Activated CD4-positive, alpha-beta T cell treated with anti-CD3 and anti-CD28 coated beads, Interleukin-2, amount 50 U/mL, for 4 hours (primary cell): Measurements from ENCODE around the gene MLXIP.

Experiments
- DNase-seq, 2 experiments: peaks; one replicate each; pipeline ENCODE4 v3.0.0-alpha.2; 2020

The MLXIP gene

DNA sequence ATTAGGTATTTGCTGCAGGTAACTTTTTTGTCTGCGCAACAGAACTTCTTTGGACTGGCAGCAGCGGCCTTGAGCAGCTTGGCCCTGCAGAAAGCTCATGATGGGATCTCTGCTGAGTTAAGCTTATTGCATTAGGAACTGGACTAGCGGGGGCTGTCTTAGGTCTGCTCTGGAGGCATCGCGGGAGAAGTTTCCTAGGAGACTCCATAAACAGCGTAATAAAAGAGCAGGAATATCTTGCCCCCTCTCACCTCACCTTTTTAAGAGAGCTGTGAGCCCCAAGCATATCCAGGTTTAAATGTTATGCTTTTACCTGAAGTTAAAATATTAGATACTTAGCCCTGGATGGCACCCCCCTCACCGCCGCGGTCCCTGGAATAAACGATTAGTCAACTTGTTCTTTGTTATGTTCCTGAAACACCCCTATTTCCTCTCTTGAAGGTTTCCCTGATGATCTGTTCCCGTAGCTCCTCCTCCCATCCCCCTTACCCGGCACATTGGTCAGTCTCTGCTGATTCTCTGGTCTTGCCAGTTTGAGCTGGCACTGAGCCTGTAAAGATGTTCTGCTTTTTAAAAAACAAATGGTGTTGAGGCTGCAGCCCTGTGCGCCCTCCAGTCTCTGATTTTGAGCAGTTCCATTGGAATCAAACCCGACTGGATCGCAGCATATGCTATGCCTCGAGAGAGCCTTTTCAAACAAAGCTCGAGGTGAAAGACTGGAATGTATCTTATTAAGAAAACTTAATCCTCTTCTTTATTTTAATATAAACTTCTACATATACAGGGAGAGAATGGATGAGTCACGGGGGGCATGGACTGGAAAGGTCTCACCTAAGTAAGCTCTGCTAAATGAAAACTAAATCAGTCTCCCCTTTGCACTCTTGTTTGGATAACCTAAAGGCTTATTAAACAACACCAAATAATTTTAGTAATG is 1.9 kb downstream of the MLXIP start:
- no peak for DNase-seq

DNA sequence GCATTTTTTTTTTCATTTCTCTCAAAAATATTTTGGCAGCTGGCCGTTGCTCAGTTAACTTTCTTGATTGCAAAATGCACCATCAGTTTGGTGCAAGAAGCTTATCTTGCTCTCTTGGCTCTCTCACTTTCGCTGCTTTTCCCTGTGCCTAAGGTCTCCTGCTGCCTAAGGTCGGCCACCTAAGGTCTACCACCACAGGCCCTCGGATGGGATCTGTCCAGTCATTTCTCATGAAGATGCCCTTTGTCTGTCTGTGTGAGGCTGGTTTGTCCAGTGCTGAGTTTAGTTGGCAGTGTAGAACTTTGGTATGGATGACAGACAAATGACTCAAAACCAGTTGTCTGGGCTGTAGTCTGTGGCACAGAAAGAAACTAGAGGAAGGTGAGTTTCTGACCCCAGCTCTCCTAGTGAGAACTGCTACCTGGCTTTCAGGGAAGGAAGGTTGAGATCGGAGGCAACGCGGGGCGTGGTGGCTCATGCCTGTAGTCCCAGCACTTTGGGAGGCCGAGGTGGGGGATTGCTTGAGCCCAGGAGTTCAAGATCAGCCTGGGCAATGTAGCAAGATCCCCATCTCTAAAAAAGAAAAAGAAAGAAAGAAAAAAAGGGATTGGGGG is 2.6 kb downstream of the MLXIP start:
- no peak for DNase-seq

DNA sequence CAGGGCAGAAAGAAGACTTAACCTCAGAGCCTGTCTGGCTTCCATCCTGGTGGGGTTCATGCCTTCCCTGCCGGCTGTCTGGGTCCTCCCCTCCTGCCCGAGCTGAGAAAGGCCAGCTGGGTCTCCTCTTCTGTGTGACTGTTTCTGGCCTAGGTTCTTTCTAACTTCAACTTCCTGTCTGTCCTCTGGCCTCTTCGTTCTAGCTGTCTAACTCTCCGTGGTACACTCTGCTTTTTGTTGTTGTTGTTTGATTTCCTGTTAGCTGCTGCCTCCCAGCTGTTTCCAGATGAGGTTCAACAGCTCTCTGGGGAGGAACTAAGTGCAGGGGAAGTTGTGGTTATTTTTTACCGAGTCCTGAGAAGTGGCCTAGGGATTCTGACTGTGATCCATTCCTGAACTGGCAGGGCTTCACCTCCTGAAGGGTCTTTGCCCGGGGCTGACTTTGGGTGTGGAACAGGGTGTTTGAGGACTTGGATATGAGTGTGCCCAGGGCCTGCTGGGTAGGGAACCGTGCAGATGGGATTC is 3.2 kb downstream of the MLXIP start:
- DNase-seq, result no peak

DNA sequence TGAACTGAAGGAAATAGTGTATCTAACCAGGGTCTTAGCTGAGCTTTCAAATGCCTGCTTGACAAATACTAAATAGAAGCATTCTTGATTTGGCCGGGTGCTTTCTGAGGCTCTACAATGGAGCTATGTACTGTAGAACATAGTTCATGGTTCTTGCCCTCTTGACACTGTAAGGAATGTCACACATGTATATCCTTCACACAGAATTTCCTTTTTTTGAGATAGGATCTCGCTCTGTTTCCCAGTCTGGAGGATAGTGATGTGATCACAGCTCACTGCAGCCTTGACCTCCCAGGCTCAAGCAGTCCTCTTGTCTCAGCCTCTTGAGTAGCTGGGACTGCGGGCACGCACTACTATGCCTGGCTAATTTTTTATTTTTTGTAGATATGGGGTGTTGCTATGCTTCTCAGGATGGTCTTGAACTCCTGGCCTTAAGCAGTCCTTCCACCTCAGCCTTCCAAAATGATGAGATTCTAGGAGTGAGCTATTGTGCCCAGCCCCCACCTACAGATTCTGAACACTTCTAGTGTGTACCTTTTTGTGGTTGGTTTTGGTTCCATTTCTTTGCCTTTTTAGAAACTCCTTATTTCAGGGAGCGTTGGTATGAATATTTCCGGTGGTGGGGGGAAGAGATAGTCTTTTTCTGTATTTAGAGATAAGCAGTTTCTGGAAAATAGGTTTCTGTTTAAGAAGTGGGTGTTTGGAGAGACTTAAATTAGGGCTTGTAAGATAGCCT is 4.2 kb downstream of the MLXIP start:
- DNase-seq, result no peak

- DNase-seq, result no peak
Measured at GRCh38 chr12:122084857-122085405, 6.4 kb downstream of the MLXIP start.

DNA sequence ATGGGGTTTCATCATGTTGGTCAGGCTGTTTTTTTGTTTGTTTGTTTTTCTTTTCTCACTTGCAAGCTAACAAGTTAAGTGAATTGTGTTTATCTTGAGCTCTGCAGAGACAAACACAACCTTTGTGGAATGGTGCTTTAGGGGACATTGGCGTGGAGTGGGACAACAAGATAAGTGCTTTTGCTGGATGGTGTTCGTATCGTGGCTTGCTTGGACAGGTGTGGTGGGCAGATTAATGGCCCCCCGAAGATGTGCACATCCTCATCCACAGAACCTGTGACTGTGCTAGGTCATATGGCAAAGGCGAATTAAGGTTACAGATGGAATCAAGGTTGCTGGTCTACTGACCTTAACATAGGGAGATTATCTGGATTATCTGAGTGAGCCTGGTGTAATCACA is 7.0 kb downstream of the MLXIP start:
- DNase-seq, result no peak

GRCh38 chr12:122086116-122086515 is 7.6 kb downstream of the MLXIP start:
- no peak for DNase-seq

DNA sequence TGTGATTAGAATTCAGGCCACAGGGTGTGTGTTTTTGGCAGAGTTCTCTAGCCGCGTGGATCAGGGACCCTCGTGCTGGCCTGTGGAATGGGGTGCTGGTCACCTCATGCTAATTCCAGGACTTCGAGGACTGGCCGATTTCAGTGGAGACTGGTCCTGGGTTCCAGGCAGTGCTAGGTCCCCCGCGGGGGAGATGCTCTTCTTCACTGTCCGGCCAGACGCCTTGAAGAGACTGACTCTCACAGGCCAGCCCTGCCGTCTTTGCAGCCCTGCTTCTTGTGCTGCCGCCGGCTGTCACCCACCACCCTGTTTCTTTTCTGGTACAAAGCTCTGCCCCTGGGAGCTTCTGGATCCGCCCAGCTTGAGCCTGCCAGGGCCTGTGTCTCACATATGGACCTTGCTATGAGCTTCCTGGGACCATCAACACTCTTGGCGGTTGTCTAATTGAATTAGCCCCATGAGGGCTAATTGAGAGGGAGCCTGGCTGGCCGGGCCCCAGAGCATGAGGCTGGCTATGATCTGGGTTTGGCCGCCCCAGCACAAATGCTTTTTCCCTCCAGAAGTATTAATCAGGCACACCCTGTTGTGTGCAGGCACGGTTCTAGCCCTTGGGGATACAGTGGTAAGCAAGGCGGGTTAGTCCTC is 8.2 kb downstream of the MLXIP start:
- DNase-seq, result no peak

DNA sequence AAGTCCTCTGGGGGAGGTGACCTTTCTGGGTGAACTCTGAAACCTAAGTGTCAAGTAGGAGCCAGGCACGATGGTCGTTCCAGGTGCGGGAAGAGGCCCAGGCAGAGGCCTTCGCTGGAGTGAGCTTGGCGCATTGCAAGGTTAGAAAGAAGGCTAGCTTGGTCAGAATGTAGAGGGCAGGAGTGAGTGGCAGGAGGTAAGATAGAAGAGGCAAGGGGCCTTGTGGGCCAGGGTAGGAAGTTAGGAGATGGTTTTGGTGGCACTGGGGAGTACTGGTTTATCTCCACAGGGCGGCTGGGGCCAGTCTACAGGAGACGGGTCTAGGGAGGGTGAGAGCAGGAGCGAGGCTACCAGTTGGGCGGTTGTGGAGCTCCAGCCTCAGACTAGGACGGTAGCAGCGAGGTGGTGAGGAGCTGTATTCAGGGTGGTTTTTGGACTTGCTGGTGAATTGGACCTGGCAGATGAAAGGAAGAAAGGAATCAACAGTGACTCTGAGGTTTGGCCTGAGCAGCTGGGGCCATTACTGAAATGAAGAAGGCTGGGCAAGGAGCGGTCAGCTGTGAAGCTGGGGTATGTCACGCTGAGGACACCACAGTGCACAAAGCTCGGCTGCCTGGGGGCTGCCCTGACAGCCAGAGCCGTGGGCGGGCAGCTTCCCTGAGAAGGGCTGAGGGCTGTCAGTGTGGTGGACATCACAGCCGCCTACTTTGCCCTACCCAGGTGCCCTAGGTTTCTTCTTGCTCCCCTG is 9.0 kb downstream of the MLXIP start:
- DNase-seq, result no peak

DNA sequence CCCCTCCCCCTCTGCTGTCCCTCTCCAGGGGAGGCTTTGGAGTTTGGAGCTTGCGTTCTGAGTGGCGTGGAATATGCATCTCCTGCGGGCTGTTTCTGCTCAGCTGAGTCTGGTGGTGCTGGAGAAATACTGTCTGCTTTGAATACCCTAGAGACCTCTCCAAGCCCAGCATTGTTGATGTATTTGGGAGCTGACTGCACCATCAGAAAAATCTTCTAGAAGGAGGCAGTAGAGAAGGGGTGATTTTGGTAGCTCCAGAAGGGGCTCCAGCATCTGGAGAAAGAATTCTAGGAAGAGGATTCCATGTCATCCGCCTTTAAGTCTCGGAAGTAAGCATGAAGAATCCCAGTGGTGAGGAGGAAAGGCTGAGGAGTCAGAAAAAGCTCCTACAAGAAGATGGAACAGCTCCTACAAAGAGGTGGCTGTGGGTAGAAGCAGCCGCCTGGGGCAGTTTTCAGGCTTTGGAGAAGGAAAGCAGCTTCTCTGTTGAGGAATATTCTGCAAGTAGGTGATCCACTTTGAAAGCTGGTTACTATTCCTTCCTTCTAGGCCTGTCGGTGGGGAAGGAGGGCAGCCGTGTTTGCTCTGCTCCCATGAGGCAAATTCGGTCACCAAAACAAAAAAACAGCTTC is 9.7 kb downstream of the MLXIP start:
- DNase-seq, result no peak

DNA sequence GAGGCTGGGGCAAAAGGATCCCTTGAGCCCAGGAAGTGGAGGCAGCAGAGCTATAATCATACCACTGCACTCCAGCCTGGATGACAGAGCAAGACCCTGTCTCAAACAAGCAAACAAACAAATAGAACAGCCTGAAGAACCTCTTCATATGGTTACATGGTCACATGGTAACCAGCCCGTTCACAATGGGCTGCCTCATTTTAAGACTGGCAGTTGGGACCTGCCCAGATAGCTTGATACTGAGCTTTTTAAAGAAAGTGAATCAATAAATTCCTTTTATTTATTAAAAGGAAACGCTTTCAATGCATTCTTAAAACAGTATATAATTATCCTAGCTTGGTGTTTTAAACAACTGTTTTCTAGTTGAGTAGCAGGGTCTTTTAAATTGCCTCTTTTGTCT is 10.5 kb downstream of the MLXIP start:
- no peak for DNase-seq

GRCh38 chr12:122090759-122091515 is 12.4 kb downstream of the MLXIP start:
- no peak for DNase-seq

DNA sequence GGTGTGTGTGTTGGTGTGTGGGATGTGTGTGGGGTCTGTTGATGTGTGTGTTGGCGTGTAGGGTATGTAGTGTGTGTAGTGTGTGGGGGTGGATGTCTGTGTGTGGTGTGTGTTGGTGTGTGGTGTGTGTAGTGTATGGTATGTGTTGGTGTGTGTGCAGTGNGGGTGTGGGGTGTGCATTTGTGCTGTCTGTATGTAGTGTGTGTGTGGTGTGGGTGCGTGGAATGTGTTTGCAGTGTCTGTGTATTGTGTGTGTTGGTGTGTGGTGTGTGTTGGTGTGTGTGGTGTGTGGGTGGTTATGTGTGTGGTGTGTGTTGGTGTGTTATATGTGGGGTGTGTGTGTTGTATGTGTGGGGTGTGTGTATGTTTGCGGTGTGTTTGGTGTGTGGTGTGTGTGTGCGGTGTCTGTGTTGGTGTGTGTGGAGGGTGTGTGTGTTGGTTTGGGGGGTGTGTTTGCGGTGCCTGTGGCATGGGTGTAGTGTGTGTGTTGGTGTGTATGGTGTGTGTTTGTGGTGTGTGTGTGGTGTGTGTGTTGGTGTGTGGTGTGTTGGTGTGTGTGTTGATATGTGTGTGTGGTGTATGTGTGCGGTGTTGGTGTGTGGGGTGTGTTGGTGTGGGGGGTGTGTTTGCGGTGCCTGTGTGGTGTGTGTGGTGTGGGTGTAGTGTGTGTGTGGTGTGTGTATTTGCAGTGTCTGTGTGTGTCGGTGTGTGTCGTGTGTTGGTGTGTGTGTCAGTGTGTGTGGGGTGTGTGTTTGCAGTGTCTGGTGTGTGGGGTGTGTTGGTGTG is 14.7 kb downstream of the MLXIP start:
- DNase-seq, result no peak

- DNase-seq, result no peak
Measured at GRCh38 chr12:122094137-122094734, 15.7 kb downstream of the MLXIP start.

GRCh38 chr12:122094735-122095631 is 16.4 kb downstream of the MLXIP start:
- DNase-seq, result no peak

DNA sequence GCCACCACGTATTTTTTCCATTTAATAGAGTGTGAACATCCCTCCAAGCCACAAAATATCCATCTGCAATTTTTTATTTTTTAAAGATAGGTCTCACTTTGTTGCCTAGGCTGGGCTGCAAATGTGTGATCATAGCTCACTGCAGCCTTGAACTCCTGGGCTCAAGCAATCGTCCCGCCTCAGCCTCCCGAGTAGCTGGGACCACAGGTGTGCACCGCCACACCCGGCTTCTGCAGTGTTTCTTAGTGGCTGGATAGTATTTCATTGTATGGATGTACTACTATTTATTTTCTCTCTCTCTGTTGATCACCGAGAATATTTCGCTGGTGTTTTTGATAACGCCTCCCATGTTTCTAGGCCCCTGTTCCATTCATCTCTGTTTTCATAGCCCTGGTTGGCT is 17.5 kb downstream of the MLXIP start:
- no peak for DNase-seq

DNA sequence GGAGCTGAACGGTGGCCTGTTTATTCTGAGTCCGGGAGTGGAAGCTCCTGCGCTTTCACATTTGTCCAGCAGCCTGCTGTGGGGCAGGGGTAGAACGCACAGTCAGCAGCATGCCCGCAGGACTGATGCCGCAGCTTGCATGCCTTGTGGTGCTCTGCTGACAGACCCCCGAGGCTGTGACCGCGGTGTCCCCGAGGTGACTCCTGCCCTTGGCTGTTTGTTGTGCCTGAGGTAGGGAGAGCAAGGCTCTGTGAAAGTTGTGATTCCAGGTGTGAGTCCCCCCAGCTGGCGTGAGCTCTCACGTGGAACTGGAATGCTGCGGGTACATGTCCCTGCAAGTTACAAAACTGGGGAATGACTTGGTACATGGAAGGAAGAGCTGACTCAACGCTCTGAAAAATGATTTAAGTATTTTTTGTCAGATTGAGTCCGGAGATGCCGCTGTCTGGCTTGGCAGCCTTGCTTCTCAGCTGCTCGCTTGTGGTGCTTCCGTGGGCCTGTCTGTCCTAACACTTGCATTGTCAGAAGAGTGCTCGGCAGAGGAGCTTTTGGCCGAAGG is 18.1 kb downstream of the MLXIP start:
- DNase-seq, result no peak

DNA sequence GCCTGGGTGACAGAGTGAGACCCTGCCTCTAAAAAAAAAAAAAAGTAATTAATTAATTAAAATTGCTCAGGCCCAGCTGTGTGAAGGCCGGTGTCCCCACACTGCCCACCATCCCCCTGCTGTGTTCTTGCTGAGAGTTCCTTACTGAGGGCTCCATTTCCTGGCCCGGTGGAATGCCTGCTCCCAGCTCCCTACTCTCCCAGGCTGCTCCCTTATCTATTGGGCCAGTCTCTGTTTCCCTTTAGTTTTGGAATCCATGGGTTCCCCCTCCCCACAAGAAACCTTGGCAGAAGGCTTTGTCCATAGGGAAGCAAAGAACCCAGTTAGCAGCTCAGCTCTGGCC is 19.0 kb downstream of the MLXIP start:
- no peak for DNase-seq
